Osteoblast (primary cell): Measurements from ENCODE around the gene FHIT. TPM values are rescaled to one million over a fixed set of nuclear protein-coding genes. Genes with fewer than 3 reads are reported as not detected.

Experiments used
- DNase-seq: peaks from one replicate; pipeline ENCODE4 v3.0.0; 2011; ENCODE audit warnings: low spot score, mixed read lengths; ENCODE audit not compliant: insufficient read length; ENCODE audit errors: missing footprints
- H2AFZ ChIP-seq: 2 replicates; pipeline ENCODE4 v1.6.0; 2011; ENCODE audit warnings: mild to moderate bottlenecking, low read length
- H3K27ac ChIP-seq: 2 replicates; pipeline ENCODE4 v1.5.1; 2011; ENCODE audit warnings: mild to moderate bottlenecking, low read depth, low read length, moderate library complexity
- H3K27me3 ChIP-seq: 2 replicates; pipeline ENCODE4 v1.6.0; 2012; ENCODE audit warnings: mild to moderate bottlenecking, control low read depth, inconsistent platforms, low read length, moderate library complexity; ENCODE audit not compliant: insufficient read depth
- H3K36me3 ChIP-seq: 2 replicates; pipeline ENCODE4 v1.5.1; 2011; ENCODE audit warnings: mild to moderate bottlenecking, low read length, control low read depth, moderate library complexity; ENCODE audit not compliant: insufficient read depth
- H3K4me1 ChIP-seq: 2 replicates; pipeline ENCODE4 v1.5.1; 2011; ENCODE audit warnings: mild to moderate bottlenecking, low read length, control low read depth, moderate library complexity; ENCODE audit not compliant: insufficient read depth
- H3K4me2 ChIP-seq: 2 replicates; pipeline ENCODE4 v1.6.0; 2011; ENCODE audit warnings: mild to moderate bottlenecking, low read length; ENCODE audit not compliant: insufficient read depth
- H3K4me3 ChIP-seq: fragments of 200-600 bp; sonication (generic); 3 replicates; pipeline ENCODE4 v1.5.1; 2012; ENCODE audit warnings: mild to moderate bottlenecking, low read length, inconsistent platforms; ENCODE audit not compliant: insufficient read depth
- H3K79me2 ChIP-seq: 2 replicates; pipeline ENCODE4 v1.6.0; 2012; ENCODE audit warnings: mild to moderate bottlenecking, low read length, control low read depth, inconsistent platforms; ENCODE audit not compliant: insufficient read depth
- H3K9me3 ChIP-seq: 2 replicates; pipeline ENCODE4 v1.5.1; 2011; ENCODE audit warnings: low read depth, low read length, control low read depth
- H4K20me1 ChIP-seq: 2 replicates; pipeline ENCODE4 v1.6.0; 2012; ENCODE audit warnings: mild to moderate bottlenecking, low read length, control low read depth; ENCODE audit not compliant: insufficient read depth
- CTCF ChIP-seq: IDR thresholded peaks from 2 replicates; pipeline ENCODE4 v1.5.1; 2011; ENCODE audit warnings: mild to moderate bottlenecking, low read depth, low read length, moderate library complexity; ENCODE audit errors: extremely low read depth
- total RNA-seq: library from RNA; depleted of rRNA; stranded (reverse); fragments of >200 nt; gene quantifications from 2 replicates; pipeline ENCODE4 v1.2.3, GENCODE V29; 2012

Gene FHIT
- total RNA-seq, 1 donor: 3.3 TPM

DNA sequence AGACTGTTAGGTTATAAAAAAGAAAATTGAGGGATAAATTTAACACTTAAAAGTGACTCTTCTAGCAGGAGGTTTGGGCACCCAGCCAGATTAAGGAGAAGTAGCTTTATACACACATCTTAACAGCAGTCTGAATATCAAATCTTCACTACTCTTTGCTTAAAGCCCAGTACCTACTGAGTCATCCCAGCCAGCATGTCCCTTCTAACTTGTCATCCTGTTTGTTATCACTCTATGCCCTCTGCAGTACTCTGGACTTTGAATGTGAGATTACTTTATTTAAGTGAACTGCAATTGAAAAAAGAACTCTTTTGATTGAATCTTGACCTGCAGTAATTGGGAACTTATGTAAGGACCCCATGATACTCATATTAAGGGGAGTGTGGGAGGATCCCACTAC lies 77.6 kb downstream of the FHIT start:
- Histone ChIP-seq H2AFZ (no peak overlapping the region), H3K9me3 (no peaks in the 10 kb centered on the region), H3K27ac (no peak overlapping the region), H4K20me1 (no peaks in the 10 kb centered on the region), H3K27me3 (no peaks in the 10 kb centered on the region), H3K4me3 (no peak overlapping the region), H3K79me2 (no peaks in the 10 kb centered on the region), H3K36me3 (no peaks in the 10 kb centered on the region), H3K4me1 (no peaks in the 10 kb centered on the region), H3K4me2 (no peak overlapping the region)
- no peak for DNase-seq
- no peak for TF ChIP-seq CTCF

DNA sequence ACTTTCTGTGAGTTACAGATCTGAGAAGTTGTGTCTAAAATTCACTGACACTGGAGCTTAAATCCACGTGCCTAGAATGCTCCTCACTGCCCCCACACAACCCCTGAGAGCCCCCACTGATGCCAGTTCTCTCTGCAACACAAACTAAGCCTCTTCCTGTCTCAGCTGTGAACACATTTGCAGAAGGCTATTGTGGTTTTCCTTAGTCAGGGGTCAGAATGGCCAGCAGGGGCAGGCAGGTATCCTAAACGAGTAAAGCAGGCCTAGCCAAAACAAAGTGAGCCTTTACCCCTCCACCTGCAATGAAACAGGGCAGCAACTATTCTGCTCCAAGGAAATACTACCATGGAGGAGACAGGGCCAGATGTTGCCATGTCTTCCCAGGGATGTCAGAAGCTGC lies 78.6 kb downstream of the FHIT start:
- Histone ChIP-seq H3K4me3 (no peak overlapping the region), H3K4me1 (no peaks in the 10 kb centered on the region), H3K36me3 (no peaks in the 10 kb centered on the region), H3K79me2 (no peaks in the 10 kb centered on the region), H3K27me3 (no peaks in the 10 kb centered on the region), H4K20me1 (no peaks in the 10 kb centered on the region), H3K27ac (no peak overlapping the region), H2AFZ (no peak overlapping the region), H3K9me3 (no peaks in the 10 kb centered on the region), H3K4me2 (no peak overlapping the region)
- DNase-seq: no peak
- TF ChIP-seq CTCF: no peak

DNA sequence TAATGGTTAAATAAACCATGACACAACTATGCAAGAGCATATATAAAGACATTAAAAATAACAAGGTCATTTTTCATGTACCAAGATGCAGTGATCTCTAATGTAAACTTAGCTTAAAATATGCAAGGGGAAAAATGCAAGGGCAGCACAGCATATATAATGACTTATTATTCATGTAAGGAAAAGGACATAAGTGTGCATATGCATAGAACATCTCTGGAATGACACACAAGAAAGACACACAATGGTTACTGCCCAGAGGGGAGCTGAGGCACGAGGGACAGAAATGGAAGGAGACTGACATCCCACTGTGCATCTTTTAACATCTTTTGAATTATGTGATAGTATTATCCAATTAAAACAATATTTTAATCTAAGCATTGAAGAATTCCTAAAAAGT lies 79.0 kb downstream of the FHIT start:
- no peak overlapping the region for H2AFZ ChIP-seq
- no peaks in the 10 kb centered on the region for H3K79me2 ChIP-seq

GRCh38 chr3:61169621-61170251 lies 81.5 kb downstream of the FHIT start:
- H3K4me1 ChIP-seq: no peaks in the 10 kb centered on the region
- TF ChIP-seq CTCF: no peak
- H4K20me1 ChIP-seq: no peaks in the 10 kb centered on the region
- no peaks in the 10 kb centered on the region for H3K79me2 ChIP-seq
- peaks cover 2% of the 10 kb centered on the region for H3K9me3 ChIP-seq
- no peak overlapping the region for H3K27ac ChIP-seq
- no peaks in the 10 kb centered on the region for H3K27me3 ChIP-seq
- no peak overlapping the region for H2AFZ ChIP-seq
- DNase-seq: no peak
- H3K36me3 ChIP-seq: no peaks in the 10 kb centered on the region
- H3K4me2 ChIP-seq: no peak overlapping the region
- H3K4me3 ChIP-seq: no peak overlapping the region

More for the DNA sequence above, 79.0 kb downstream of the FHIT start:
- no peak for DNase-seq
- no peaks in the 10 kb centered on the region for H3K36me3 ChIP-seq
- no peaks in the 10 kb centered on the region for H4K20me1 ChIP-seq
- no peaks in the 10 kb centered on the region for H3K4me1 ChIP-seq
- no peak overlapping the region for H3K4me2 ChIP-seq
- H3K4me3 ChIP-seq: no peak overlapping the region
- H3K27me3 ChIP-seq: no peaks in the 10 kb centered on the region
- no peak overlapping the region for H3K27ac ChIP-seq
- no peak for TF ChIP-seq CTCF
- H3K9me3 ChIP-seq: no peaks in the 10 kb centered on the region
